NCI-H524 (cell line): ENCODE measurements around the gene C15orf39.
A peak's percentile ranks its signal among the peaks of the same experiment; 100 is the strongest.

ENCODE experiments used
- DNase-seq, 2 experiments: peaks; one replicate each; lab custom pipeline; 2025; lab: John Stamatoyannopoulos, UW

C15orf39 gene

DNA sequence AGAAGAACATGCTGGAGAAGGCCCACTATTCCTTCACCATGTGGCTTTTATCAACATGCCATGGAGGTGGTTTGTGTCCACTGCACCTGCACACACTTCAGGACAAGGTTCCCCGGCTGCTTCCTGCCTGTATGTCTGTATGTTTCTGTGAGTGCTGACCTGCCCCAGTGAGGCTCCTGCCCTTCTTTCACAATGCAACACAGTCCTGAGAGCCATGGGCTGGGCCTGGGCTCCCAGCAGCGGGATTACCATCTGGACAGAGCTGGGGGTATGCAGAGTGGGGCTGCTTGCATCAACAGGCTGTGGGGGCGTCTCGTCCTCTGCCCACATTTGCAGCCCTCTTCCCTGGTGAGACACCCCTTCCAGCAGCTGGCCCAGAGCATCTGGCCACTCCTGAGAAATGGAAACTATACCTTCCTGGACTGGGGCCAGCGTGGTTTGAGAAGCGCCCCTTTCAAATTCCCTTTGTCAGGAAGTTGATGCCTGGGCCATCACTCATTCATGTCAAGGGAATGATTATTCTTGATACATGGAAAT is 29.3 kb upstream of the C15orf39 start:
- DNase-seq = peak; percentile 86 to 94

DNA sequence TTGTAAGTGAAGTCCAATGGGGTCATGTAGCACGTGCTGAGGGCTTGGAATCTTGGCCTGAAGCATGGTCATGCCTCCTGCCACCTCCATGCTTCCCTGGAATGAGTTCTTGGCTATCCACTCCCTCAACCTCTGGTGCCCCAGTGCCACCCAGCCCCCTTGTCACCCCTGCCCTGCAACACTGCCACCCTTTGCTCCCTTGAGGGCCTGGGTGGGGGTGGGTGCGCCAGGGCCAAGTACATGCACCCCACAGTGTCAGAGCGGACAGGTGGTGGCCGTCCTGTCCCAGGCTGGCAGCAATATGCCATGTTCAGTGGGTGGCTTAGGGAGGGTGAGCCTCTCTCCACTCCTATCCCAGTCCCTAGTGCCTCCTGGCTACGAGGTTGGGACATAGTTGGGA is 27.6 kb upstream of the C15orf39 start:
- no peak for DNase-seq

DNA sequence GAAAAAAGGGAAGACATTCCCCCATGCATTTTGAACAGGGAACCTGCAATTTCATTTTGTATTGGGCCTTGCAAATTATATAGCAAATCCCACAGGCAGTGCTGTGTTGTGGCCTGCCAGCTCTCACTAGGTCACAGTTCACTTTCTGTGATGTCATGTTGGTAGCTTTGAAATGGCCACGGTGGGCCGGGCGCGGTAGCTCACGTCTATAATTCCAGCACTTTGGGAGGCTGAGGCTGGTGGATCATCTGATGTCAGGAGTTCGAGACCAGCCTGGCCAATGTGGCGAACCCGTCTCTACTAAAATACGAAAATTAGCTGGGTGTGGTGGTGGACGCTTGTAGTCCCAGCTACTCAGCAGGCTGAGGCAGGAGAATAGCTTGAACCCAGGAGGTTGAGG is 27.0 kb upstream of the C15orf39 start:
- DNase-seq = no peak

DNA sequence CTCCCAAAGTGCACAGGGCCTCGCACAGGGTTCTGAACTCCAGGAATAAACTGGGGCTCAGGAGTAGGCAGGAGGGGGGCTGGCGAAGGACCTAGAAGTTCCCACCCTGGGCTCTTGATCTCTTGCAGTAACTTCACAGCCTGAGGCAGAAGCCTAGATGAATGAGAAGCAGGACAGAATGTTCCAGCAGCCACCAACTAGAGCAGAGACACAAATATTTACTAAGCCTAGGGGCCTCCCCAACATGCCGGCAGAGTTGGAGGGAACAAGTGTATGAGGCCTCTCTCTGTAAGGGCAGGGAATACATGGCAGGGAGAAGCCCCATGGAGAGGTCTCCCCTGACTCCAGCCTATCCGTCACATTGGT is 25.3 kb upstream of the C15orf39 start:
- DNase-seq = no peak

DNA sequence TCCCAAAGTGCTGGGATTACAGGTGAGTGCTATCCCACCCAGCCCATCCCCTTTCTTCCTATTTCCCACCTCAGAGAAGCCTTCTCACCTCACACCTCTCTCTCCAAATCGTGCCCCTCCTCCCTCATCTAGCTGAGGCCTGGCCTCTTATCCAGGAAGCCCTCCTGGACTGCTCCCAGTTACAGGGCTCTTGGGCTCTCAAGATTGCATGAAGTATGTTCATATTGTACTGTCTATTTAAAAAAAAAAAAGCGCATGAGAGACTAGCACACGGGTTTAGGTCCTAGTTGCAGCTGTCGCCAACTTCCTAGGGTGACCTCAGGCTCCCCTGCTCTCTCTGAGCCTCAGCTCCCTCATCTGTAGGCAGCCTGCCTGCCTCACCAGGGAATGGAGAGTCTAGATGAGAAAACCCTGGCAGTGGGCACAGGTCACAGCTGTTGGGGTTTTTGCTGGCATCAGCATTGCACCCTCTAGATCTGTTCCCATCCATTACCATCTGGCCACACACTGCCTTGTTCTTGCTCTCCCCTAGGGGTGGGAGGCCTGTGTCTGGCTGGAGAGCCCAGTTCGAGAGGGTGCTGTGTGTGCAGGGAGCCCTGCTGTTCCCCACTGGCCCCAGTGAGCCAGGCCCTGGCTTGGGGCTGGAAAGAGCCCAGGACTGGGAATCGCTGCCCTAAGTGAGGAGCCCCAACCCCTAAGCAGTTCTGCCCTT is 24.2 kb upstream of the C15orf39 start:
- peak; percentile 63 to 85 for DNase-seq

DNA sequence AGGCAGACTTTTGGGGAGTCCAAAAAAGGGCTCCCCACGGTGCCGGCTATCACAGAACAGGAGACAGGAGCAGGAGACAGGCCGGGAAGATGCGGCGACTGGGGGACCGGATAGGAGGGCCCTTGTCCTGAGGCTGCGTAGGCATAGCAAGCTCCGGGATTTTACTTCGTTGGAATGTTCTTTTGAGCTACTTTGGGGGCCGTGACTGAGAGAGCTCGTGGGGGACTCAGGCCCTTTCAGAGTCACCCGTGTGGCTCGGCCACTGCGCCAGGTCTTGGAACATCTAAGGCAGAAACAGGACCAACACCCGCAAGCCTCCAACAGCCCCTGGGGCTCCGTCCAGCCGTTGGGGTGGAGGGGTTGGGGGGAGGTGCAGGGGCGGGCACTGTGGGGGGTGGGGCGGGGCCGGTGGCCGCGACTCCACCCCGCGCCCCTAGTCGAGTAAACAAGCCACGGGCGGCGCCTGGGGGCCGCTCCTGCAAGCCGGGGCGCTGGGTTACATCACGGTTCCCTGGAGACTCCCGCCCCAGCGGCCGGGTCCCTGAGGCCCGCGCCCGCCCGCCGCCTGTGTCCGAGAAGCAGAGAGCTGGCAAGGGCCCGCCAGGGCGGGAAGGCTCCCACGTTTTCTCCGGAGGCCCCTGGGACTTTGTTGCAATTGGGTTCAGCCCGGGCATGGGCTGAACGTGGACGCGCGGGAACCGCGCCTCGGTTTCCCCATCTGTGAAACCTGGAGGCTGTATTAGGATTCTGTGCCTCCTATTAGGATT is 23.3 kb upstream of the C15orf39 start:
- DNase-seq = no peak

DNA sequence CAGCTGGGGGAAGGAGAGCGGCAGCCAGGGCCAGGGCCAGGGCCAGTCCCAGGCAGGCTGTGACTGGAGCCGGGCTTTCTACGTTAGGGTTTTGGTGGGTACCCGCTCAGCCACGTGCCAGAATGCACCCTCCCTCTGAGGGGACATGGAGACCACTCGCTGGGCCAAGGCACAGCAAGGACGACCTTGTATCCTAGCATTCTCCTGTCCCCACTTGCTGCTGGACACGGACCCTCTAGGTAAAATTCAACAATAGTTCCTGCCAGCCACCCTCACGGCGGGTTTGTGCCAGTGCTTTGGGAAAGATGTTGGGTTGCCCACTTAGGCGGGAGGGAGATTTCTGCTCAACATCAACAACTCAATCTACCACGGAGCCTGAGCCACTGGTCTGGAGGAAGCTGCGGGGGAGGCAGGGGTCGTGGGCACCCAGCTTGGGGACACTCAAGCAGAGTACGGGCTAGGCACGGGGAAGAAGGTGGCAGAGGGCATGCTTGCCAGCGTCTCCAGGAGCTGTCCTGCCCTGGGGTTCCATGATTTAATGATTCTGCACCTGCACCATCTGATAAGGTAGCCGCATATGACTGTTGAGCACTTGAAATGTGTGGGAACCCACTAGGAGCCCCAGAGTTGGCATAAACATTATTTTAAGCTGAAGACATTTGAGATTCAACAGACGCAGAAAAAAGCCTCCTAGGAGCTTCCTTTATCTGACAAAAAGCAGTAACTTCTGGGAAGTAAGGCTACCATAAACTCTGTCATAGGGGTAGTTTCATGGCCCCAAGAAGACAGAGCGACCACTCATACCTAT is 22.5 kb upstream of the C15orf39 start:
- DNase-seq = no peak

DNA sequence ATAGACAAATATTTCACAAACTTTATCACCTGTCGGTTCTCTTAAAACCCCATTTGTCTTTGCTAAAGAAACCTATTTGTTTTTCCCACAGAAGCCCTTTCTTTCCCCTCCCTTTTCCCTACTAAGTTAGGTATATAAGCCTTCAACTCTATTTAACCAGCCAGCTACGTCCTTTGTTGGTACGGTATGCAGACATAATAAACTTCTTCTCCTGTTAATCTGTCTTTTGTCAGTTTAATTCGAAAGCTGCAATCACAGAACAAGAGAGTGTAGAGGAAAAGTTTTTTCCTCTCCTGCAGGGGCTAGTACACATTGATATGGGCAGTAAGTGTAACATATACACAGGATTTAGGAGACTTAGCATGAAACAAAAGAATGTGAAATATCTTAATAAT is 21.9 kb upstream of the C15orf39 start:
- DNase-seq = no peak

DNA sequence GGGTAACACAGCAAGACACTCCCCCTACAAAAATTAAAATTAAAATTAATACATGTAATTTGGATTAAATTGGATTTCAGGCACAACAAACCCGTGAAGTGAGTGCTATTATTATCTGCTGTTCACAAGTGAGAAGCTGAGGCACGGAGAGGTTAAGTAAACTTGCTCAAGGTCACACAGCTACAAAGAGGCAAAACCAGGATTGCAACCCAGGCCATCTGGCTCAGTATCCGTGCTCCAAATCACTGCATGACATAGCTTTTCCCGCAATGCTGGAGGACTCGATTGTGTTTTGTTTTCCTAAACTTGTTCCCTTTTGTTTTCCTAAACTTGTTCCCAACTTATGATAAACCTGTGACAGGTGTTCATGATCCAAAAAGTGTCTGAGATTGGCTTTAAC is 19.9 kb upstream of the C15orf39 start:
- no peak for DNase-seq

DNA sequence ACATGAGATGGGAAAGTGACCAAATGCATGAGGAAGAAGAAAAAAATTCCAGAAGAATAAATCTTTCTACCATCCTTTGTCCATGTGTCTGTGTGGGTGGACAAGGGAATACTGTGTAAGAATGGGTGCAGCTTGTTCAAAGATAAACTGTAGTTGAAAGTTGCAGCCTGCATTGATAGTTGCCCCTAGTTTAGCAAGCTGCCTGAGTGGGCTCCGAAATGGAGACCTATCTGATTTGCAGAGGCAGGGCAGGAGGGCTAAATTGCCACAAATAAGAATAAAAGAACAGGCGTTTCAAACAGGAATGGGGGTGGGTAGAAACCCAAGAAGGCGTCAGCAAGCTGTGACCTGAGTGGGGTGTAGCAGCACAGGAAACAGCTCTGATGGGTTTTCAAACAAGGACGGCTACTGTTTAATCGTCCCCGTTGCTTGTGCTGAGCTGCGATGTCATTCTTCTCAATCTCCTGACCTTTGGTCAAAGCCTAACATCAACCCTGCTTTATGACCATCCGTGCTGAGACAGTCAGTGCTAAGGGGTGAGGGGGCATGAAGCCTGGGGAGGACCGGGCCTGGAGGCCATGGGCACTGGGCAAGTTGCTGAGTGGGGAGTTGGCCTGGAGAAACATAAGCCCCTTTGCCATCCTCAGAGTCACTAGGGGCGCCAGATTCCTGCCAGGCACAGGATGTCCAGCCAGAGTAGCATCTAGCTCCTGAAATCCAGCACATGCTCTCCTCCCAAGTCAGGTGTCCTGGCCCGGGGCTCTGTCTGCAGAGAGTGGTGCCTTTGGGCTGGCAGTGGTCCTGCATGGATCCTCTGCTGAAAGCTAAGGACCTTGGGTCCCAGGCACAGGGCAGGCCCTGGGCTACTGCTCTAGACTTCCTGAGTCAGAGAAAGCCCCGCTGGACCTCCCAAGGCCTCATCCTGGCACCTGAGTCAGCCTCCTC is 19.2 kb upstream of the C15orf39 start:
- DNase-seq = no peak

DNA sequence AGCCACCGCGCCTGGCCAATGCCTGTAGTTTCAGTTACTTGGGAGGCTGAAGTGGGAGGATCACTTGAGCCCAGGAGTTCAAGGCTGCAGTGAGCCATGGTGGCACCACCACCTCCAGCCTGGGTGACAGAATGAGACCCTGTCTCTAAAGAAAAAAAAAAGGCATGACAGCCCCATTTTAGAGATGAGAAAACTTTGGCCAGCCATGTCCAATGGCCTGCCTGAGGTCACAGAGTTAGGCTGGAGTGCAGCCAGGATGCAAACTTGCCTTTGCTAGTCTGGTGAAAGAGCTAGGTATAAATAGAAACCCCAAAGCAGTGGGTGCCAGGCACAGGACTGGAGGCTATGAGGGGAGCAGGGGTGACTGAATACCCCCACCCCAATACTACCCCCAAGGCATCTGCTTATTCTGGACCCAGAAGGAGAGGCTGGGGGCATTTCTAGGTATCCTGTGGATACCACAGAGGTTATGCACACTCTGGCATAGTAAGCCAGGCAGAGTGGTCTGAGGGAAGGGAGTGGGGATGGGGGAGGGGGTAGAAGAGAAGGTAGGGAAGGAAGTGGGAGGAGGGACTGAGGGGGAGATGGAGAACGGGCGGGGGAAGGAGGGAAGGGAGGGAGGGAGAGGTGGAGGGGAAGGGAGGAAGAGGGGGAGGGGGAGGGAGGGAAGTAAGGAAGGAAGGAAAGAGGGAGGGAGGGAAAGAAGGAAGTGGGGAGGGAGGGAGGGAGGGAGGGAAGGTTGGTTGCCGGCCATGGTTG is 16.2 kb upstream of the C15orf39 start:
- DNase-seq = no peak

DNA sequence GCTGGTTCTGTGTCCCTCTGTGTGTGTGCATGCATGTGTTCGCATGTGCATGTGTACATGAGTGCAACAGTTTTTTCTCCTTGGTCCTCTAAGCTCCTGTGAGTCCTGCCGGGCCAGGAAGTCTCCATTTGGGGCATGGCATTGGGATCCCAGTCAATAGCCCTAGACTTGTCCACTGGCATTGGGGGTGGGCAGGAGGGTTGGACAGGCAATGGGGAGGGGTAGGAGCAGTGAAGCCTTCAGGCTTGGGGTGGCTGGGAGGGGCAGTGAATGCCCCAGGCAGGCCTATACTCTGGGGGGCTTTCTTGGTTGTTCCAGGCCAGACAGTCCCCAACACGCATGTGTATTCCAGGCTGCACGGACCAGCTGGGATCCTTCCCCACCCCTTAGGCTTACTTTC is 15.6 kb upstream of the C15orf39 start:
- no peak for DNase-seq

DNA sequence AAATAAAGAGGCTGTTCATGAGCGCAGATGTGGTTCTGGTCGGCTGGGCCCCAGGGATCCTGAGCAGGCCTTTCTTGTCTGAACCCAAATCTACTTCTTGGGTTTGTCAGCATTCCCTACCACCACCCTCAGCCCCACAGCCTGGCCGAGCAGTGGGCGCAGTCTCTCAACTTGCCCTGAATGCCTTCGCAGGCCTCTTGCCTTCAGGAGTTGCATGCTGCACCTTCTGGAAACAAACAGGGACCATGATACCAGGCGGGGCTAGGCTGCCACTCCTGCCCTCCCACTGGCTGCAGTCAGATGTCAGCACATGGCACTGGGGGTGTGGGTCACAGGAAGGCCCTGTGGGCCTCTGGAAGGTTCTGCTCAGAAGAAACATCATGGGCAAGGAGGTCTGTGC is 13.2 kb upstream of the C15orf39 start:
- DNase-seq = no peak

DNA sequence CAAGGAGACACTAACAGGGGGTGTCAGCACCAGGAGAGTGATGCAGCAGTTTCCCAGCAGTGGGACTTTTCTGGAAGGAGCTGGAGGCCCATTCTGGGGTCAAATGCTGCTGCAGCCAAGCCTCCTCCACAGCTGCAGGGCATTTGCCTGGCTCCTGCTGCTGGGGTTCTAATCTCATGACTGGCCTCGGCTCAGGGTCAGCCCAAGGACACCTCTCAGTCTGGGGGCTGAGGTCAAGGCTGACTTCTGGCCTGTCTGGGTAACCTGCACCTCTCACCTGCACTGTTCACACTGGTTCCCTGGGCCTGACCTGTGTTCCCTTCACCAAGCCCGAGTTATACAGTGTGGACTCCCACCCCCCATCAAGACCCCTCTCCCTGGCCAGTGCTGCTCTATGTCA is 10.4 kb upstream of the C15orf39 start:
- no peak for DNase-seq

DNA sequence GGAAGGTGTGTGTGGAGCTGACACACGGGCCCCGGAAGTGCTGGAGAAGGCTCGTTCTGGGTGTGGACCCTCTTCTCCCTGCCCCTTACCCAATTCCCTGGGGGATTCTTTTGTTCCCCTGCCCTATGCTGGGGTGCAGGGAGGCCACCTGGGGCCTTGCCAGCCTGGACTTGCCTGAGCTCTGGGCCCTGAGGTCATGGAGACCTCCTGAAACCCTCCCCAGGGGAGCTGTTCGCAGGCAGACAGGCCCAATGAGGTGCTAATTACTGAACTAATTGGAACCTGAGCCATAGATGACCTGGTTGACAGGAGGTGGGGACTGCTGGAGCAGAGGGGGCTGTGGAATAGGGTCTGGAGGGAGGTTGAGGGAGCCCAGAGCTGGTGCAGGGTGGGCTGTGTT is 9.4 kb upstream of the C15orf39 start:
- no peak for DNase-seq

DNA sequence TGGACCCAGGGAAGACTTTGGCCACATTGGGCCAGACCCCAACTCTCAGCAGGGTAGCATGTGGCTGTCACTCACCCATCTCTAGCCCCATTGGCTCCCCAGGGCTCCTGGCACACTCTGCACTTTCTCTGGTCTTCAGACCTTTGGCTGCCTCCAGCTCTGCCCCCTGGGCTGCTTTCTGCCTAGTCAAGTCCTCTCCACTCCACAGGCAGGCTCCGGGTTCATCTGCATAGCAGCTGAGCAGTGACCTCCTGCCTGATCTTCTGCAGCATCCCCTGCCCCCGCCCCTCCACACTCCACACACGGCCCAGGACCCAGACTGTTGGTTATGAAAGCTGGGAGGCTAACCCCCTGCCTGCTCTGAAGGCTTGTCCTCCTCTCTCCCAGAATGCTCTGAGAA is 8.4 kb upstream of the C15orf39 start:
- DNase-seq = no peak

DNA sequence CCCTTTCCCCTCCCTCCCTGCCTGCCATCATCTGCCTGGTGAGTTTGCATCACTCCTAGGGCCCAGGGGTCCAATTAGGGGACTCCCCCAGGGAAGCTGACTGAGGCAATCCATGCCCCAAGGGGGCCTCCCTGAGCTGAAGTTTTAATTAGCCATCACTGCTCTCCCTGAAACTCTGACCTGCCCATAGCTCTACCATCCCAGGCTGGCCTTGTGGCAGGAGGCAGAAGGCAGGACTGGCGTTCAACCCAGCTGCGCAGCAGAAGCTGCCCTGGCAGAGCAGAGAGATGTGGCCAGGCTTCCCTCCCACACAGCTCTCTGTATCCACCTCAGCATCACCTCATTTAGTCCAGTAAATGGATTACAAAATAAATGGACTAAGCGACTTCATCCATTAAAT is 7.7 kb upstream of the C15orf39 start:
- DNase-seq = no peak

DNA sequence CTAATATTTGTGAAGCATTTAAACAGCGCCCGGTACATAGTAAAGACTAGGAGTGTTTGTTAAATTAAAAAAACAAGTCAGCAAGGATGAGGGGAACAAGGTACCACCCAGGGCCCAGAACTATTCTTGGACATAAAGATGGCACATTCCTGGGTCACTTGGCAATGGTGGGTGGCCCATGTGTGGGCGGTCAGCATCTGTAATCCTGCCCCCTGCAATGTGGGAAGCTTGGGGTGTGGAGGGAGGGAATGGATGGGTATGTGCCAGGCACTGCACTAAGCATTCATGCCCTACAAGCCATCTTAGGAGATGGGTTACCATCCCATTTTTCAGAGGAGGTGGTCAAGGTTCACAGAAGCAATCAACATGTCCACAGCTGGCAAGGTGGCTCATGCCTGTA is 7.3 kb upstream of the C15orf39 start:
- DNase-seq = no peak

DNA sequence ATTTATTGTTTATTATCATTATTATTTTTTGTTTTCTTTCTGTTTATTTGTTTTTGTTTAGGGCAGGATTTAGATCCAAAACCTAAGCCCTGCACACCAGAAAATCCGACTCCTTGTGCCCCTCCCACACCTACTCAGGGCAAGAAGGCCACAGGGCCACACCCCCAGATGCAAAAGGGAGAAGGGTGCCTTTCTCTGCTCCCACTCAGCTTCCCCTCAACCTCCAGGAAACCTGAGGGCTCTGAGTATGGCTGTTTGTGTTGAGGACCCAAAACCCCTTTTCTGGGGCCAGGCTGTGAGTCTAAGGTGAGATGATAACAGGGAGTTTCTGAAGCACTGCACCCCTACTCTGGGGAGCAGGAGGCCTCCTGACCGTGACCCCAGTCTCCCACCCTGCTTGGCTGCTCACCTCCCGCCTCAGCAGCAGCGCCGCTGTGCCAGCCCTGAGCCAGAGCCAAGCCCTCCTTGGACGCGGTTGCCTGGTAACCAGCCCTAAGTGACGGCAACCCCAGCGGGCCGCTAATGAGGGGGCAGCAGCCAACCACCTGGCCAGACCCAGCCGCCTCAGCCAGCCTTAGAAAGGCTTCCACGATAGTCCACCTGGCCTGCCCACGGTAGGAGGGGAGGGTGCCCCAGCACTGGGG is 6.4 kb upstream of the C15orf39 start:
- peak; percentile 88 to 89 for DNase-seq

DNA sequence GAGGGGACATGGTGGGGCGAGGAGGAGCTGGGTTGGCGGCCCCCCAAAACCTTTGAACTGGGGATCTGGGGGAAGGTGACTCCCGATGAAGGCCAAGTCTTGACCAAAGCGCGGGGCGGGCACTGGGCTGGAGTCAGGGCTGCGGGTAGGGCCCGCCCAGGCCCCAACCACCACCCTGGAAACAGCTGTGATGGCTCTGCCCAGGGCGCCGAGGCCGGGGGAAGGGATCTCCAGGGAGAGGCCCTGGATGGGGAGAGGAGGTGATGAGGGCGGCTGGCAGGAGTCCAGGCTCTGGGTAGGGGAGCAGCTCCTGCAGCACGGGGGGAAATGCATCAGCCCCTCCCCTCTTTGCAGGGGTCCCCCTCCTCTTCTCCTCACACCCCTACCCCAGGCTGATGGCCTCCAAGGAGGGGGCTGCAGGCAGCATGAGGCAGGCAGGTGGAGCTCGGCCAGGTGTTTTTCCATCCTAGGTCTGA is 5.9 kb upstream of the C15orf39 start:
- DNase-seq = peak; percentile 69 to 73
